GM12865 (cell line): Measurements from ENCODE around the gene SCLT1.

Experiments
- DNase-seq: peaks from one replicate; pipeline ENCODE4 v3.0.0; 2010; ENCODE audit warnings: low read depth
- H3K4me3 ChIP-seq: 2 replicates; pipeline ENCODE4 v1.5.1; 2011; ENCODE audit warnings: mild to moderate bottlenecking, low read depth, low read length, control low read depth
- TF ChIP-seq, protein P1 (sequence below): IDR thresholded peaks from 2 replicates; pipeline ENCODE4 v1.5.1; 2011; ENCODE audit warnings: low read length, control low read depth, low read depth, inconsistent platforms; ENCODE audit not compliant: insufficient read depth; ENCODE audit errors: missing control alignments

The SCLT1 gene

DNA sequence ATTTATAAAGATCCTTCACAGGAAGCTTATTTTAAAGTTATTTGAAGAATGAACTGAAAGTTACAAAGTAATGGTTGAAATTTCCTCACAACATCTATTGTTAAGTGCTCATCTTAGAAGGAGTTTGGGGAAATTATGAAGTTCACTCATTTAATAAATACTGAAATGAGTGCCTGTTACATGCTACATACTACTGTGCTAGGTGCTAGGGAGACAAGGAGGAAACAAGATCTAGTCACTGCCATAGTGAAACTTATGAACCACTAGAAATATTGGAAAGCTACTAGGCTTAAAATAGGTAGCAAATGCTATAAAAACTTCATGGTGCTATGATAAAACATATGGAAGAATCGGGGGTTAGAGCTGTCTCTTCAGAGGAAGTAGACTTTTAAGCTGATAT lies 186.8 kb downstream of the SCLT1 start:
- TF ChIP-seq, protein P1, sequence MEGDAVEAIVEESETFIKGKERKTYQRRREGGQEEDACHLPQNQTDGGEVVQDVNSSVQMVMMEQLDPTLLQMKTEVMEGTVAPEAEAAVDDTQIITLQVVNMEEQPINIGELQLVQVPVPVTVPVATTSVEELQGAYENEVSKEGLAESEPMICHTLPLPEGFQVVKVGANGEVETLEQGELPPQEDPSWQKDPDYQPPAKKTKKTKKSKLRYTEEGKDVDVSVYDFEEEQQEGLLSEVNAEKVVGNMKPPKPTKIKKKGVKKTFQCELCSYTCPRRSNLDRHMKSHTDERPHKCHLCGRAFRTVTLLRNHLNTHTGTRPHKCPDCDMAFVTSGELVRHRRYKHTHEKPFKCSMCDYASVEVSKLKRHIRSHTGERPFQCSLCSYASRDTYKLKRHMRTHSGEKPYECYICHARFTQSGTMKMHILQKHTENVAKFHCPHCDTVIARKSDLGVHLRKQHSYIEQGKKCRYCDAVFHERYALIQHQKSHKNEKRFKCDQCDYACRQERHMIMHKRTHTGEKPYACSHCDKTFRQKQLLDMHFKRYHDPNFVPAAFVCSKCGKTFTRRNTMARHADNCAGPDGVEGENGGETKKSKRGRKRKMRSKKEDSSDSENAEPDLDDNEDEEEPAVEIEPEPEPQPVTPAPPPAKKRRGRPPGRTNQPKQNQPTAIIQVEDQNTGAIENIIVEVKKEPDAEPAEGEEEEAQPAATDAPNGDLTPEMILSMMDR: no peak
- H3K4me3 ChIP-seq: no peak overlapping the region
- DNase-seq: no peak

DNA sequence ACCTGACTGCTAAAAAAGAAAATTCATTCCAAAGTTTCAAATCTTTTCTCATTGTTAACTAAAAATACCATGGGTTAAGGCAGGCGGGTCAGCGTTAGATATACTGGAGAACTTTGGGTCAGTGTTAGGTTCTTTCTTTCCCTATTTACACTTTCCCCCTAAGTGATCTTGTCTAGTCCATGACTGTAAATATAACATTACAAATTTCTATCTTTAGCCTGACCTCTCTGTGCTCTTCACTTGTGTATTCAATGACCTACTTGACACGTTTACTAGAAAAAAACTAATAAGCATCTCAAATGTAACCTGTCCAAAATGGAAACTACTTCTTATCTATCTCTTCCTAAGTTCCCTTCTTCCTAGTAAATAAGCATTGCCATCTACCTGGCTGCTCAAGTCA lies 188.5 kb downstream of the SCLT1 start:
- TF ChIP-seq, protein P1: no peak
- no peak overlapping the region for H3K4me3 ChIP-seq
- no peak for DNase-seq

DNA sequence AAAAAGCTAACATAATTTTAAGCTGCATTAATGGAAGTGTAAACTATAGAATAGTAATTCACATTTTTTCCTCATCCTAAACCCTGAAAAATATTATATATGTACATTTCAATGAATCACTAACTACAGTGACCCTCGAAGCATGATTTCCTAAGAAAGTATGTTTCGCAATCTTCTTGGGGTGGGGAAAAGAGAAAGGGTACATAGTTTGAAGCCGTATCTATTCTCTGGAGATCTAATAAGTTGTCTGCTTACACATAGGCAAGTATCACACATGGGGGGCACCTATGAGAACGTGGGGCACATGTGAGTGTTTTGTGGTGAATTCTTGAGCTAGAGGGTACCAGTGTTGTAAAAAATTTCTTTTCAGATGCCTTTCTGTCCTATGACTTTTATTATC lies 212.7 kb downstream of the SCLT1 start:
- H3K4me3 ChIP-seq: no peak overlapping the region
- TF ChIP-seq, protein P1: no peak
- DNase-seq: no peak

DNA sequence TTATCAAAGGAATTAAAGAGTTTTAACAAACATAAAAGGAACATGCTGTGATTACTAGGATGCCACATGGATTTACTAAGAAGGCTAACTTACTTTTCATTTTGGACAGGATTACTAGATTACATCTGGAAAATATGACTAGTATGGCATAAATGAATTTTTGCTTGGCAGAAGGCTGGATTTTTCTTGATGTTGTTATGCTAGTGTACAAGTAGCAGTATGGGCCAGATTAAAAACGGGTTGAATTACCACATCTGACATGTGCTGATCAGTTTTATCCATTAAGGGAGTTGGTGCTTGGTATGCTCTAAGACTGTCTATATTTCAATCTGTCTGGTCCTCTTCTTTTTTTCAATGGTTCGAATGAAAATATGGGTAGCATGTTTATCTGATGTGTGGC lies 213.4 kb downstream of the SCLT1 start:
- DNase-seq: no peak
- TF ChIP-seq, protein P1: no peak
- H3K4me3 ChIP-seq: no peak overlapping the region

- TF ChIP-seq, protein P1: no peak
- H3K4me3 ChIP-seq: no peak overlapping the region
- no peak for DNase-seq
Observed at GRCh38 chr4:128879283-128879682, 214.1 kb downstream of the SCLT1 start.

DNA sequence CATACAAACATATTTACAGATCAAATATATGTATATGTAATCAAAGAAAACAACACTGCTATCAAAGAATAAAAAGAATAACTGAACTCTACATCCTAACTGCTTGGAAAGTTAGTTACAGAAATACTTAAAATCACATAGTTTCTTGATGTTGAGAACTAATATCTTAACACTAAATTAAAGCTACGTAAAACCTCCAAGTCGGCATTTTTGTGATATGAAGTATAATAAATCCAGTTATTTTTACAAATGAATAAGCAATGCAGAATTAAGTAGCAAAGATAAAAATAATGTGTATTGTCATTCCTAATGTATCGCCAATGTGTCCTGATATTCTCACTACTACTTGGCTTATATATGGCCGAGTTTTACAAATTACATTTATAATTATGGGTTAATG lies 215.4 kb downstream of the SCLT1 start:
- no peak overlapping the region for H3K4me3 ChIP-seq
- no peak for DNase-seq
- TF ChIP-seq, protein P1: no peak

DNA sequence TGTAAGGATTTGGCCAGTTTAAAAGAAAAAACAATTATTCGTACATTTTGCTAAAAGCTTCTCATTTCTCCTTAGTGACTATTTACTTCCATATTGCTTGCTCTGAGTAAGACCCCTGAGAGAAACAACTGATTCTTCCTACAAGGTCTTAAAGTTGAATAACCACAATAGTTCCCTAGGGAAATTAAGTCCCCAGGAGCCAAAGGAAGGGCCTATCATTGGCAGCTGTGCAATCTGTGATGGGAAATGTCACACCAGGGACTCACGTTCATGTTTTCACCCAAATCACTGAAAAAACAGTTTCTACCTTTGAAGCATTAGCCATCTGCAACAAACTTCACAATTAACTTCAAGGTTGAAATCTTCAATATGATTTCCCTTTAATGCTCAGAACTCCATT lies 217.1 kb downstream of the SCLT1 start:
- no peak overlapping the region for H3K4me3 ChIP-seq
- no peak for DNase-seq
- TF ChIP-seq, protein P1: no peak
